PC-9 (cell line): ENCODE measurements around the gene FN3K.

Experiments used
- EZH2 ChIP-seq: fragments of 200-600 bp; sonication (generic); IDR thresholded peaks from 2 replicates; pipeline ENCODE4 v1.8.0; 2017; ENCODE audit warnings: antibody characterized with exemption, low read depth
- TF ChIP-seq, protein P1 (sequence below): fragments of 200-600 bp; sonication (generic); conservative IDR thresholded peaks from 2 replicates; pipeline ENCODE4 v1.6.1; 2017; ENCODE audit warnings: mixed run types, antibody characterized with exemption, mild to moderate bottlenecking, moderate library complexity

DNA sequence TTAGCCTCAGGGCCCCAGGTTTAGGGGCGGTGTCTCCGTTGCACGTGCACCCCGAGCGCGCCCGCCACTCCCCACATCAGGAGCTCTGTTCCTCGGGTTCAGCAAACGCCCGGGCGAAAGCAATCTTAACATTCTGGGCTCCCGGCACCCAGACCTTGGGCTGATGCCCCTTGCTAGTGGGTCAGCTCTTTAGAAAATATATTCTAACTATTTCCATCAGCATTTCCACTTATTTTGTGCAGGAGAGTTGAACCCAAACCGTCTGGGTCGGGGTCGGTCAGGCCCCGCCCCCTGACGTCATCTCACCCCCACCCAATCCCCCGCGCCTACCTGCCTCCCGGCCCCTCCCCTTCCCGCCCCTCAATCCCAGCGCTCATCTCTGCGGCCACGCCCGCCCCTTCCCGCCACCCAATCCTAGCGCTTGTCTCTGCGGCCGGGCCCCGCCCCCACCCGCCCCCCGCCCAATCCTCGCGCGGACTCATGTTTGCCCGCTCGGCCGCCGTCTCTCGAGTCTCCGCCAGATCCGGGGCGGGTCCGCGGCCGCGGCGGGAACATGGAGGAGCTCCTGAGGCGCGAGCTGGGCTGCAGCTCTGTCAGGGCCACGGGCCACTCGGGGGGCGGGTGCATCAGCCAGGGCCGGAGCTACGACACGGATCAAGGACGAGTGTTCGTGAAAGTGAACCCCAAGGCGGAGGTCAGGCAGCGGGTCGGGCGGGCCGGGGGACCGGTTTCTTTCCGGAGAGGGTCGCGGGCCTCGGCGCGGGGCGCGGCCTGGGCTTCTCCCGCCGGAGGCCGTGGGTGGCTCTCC is 19.0 kb upstream of the FN3K start, which contains the start of gene FN3KRP:
- TF ChIP-seq, protein P1, sequence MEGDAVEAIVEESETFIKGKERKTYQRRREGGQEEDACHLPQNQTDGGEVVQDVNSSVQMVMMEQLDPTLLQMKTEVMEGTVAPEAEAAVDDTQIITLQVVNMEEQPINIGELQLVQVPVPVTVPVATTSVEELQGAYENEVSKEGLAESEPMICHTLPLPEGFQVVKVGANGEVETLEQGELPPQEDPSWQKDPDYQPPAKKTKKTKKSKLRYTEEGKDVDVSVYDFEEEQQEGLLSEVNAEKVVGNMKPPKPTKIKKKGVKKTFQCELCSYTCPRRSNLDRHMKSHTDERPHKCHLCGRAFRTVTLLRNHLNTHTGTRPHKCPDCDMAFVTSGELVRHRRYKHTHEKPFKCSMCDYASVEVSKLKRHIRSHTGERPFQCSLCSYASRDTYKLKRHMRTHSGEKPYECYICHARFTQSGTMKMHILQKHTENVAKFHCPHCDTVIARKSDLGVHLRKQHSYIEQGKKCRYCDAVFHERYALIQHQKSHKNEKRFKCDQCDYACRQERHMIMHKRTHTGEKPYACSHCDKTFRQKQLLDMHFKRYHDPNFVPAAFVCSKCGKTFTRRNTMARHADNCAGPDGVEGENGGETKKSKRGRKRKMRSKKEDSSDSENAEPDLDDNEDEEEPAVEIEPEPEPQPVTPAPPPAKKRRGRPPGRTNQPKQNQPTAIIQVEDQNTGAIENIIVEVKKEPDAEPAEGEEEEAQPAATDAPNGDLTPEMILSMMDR: no peak
- TF ChIP-seq EZH2: no peak
